Uterus (tissue), 2 donors: ENCODE results near the gene ABLIM2.

Experiments used
- CTCF ChIP-seq, 4 experiments: fragments of 200-600 bp in 2 of 4; fragments of 450-650 bp in 2 of 4; sonication (generic) in 2 of 4; IDR thresholded peaks; one replicate each; pipeline ENCODE4 v1.5.1; 2016 to 2019; ENCODE audit warnings: antibody characterized with exemption in 4 of 4, mild to moderate bottlenecking in 2 of 4, moderate library complexity in 1 of 4
- POLR2A ChIP-seq, 2 donors: fragments of 450-650 bp; IDR thresholded peaks; one replicate each; pipeline ENCODE4 v1.6.1; 2016; ENCODE audit warnings: antibody characterized with exemption in 2 of 2, mild to moderate bottlenecking in 1 of 2, moderate library complexity in 1 of 2

GRCh38 chr4:8024073-8024786 lies 134.4 kb downstream of the ABLIM2 start:
- TF ChIP-seq CTCF (IDR thresholded peaks at IDR 0.05) (no peak), POLR2A (IDR thresholded peaks at IDR 0.05) (no peak)
